Ectodermal cell (in vitro differentiated cells): ENCODE measurements around the gene CAPRIN2. TPM values are rescaled to one million over a fixed set of nuclear protein-coding genes. Genes with fewer than 3 reads are reported as not detected.
A peak's percentile ranks its signal among the peaks of the same experiment; 100 is the strongest.

ENCODE experiments used
- H3K27ac ChIP-seq: 2 replicates; pipeline ENCODE4 v1.7.0; 2013; ENCODE audit warnings: mild to moderate bottlenecking, low read depth, low read length; ENCODE audit not compliant: insufficient read depth, poor library complexity, severe bottlenecking
- H3K27me3 ChIP-seq: 2 replicates; pipeline ENCODE4 v1.7.0; 2013; ENCODE audit warnings: mild to moderate bottlenecking, low read length; ENCODE audit not compliant: insufficient read depth, control insufficient read depth, poor library complexity, severe bottlenecking
- H3K36me3 ChIP-seq: one replicate; pipeline ENCODE4 v1.7.0; 2013; ENCODE audit warnings: low read length; ENCODE audit not compliant: control insufficient read depth, insufficient read depth
- H3K4me1 ChIP-seq: one replicate; pipeline ENCODE4 v1.7.0; 2013; ENCODE audit warnings: low read length; ENCODE audit not compliant: control insufficient read depth, insufficient read depth
- H3K4me3 ChIP-seq: 2 replicates; pipeline ENCODE4 v1.7.0; 2013; ENCODE audit warnings: low read depth, low read length, control low read depth; ENCODE audit not compliant: insufficient read depth
- H3K9me3 ChIP-seq: 2 replicates; pipeline ENCODE4 v1.7.0; 2013; ENCODE audit warnings: mild to moderate bottlenecking, low read length, moderate library complexity; ENCODE audit not compliant: control insufficient read depth
- WGBS, 2 experiments: methylation state at CpG; one replicate each; pipeline ENCODE4 v1.1.7; 2013; ENCODE audit warnings: missing lambda C conversion rate in 2 of 2; 5-methylcytosine and 5-hydroxymethylcytosine counted together
- polyA plus RNA-seq, 4 experiments: library from polyadenylated mRNA; stranded (reverse); fragments of 50-300 nt; gene quantifications; one replicate each; pipeline ENCODE4 v1.2.3, GENCODE V29; 2013

The CAPRIN2 gene
- polyA plus RNA-seq (2013, experiment 1 of 4) = 36.0 TPM
- polyA plus RNA-seq (2013, experiment 2 of 4) = 33.7 TPM
- 39.6 TPM for polyA plus RNA-seq (2013, experiment 3 of 4)
- 44.7 TPM for polyA plus RNA-seq (2013, experiment 4 of 4)

GRCh38 chr12:30754750-30755394 lies at the start of gene CAPRIN2:
TSS of gene CAPRIN2 (minus strand) at chr12:30754951. CDS start at chr12:30753520, 1,431 bp downstream.
- H3K4me1 ChIP-seq = peaks cover 4% of the 10 kb centered on the region
- H3K27me3 ChIP-seq = peaks cover 8% of the 10 kb centered on the region
- peak within 1 kb of the TSS; percentile 64 for H3K27ac ChIP-seq
- H3K36me3 ChIP-seq = no peaks in the 10 kb centered on the region
- no peaks in the 10 kb centered on the region for H3K9me3 ChIP-seq
- peak within 1 kb of the TSS; percentile 68 for H3K4me3 ChIP-seq
- WGBS, 2 experiments = 0% methylated on average over 72 of the region's 72 CpGs

DNA sequence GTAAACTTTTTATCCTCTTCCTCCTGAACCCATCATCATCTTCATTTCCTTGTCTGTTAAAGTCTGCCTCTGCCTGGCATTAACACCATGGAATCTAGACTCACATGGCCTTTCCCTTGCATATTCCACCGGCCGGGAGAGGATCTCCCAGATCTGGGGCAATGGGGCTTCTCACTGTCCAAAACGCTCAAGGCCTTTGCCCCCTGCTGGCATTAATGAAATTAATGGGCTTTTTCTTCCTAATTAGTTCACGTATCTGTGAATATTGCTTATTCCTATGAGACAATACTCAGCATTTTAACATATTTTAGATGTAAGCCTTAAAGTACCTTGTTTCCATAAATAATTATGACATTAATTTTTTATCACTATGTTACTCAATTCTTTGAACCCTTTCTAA lies 42.9 kb upstream of the CAPRIN2 start:
- Histone ChIP-seq H3K9me3 (no peaks in the 10 kb centered on the region), H3K4me3 (no peak overlapping the region), H3K4me1 (no peaks in the 10 kb centered on the region), H3K27ac (no peak overlapping the region), H3K36me3 (no peaks in the 10 kb centered on the region), H3K27me3 (peaks cover 34% of the 10 kb centered on the region)
- WGBS, 2 experiments = 80 to 92% methylated on average over 3 to 4 of the region's 4 CpGs

DNA sequence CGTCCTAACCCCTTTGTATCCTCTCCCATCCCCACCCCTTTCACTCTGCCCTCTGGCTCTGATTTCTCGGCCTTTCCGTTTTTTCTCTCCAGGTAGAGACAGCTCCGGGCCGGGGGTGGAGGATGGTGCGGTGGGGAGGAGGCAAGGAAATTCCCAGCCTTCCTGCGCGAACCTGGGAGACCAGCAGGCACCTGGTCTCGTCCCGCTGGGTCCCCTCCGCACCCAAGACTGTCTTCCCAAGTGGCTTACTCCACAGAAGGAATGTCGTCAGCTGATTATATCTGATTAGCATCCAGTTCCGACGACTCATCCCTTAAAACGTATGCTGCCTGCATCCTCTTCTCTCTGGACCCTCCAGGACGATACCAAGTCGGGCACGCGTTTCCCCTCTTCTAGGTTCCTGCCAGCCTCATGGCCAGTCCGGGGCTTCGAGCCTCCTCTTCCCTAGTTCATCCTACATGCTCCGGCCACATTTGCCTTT lies 42.2 kb upstream of the CAPRIN2 start:
- H3K27ac ChIP-seq = no peak overlapping the region
- WGBS, 2 experiments = 22% methylated on average over 21 to 22 of the region's 22 CpGs
- H3K4me3 ChIP-seq = peak overlapping the region; percentile 48

GRCh38 chr12:30796313-30796780 lies 41.6 kb upstream of the CAPRIN2 start:
- no peaks in the 10 kb centered on the region for H3K9me3 ChIP-seq
- peak overlapping the region; percentile 48 for H3K4me3 ChIP-seq
- 0 to 1% methylated on average over 38 of the region's 38 CpGs for WGBS, 2 experiments
- no peaks in the 10 kb centered on the region for H3K36me3 ChIP-seq
- no peak overlapping the region for H3K27ac ChIP-seq
- H3K27me3 ChIP-seq = peaks cover 34% of the 10 kb centered on the region
- no peaks in the 10 kb centered on the region for H3K4me1 ChIP-seq

More for the DNA sequence above, 42.2 kb upstream of the CAPRIN2 start:
- H3K36me3 ChIP-seq = no peaks in the 10 kb centered on the region
- peaks cover 34% of the 10 kb centered on the region for H3K27me3 ChIP-seq
- H3K4me1 ChIP-seq = no peaks in the 10 kb centered on the region
- H3K9me3 ChIP-seq = no peaks in the 10 kb centered on the region

- Histone ChIP-seq H3K27ac (no peak overlapping the region), H3K9me3 (no peaks in the 10 kb centered on the region), H3K36me3 (no peaks in the 10 kb centered on the region), H3K4me1 (no peaks in the 10 kb centered on the region), H3K27me3 (peaks cover 34% of the 10 kb centered on the region), H3K4me3 (peak overlapping the region; percentile 48)
- WGBS, 2 experiments = 2% methylated on average over 65 of the region's 65 CpGs
These were observed 40.9 kb upstream of the CAPRIN2 start for GRCh38 chr12:30795410-30796312.

GRCh38 chr12:30794591-30795409 lies 40.0 kb upstream of the CAPRIN2 start:
- WGBS, 2 experiments = 63 to 71% methylated on average over 13 of the region's 13 CpGs
- Histone ChIP-seq H3K27ac (no peak overlapping the region), H3K27me3 (peaks cover 34% of the 10 kb centered on the region), H3K9me3 (no peaks in the 10 kb centered on the region), H3K36me3 (no peaks in the 10 kb centered on the region), H3K4me3 (no peak overlapping the region), H3K4me1 (no peaks in the 10 kb centered on the region)

- Histone ChIP-seq H3K27ac (no peak overlapping the region), H3K4me1 (no peaks in the 10 kb centered on the region), H3K36me3 (no peaks in the 10 kb centered on the region), H3K27me3 (peaks cover 34% of the 10 kb centered on the region), H3K9me3 (no peaks in the 10 kb centered on the region), H3K4me3 (no peak overlapping the region)
- 91 to 97% methylated on average over 3 of the region's 3 CpGs for WGBS, 2 experiments
These were observed 39.3 kb upstream of the CAPRIN2 start for GRCh38 chr12:30794020-30794419.

DNA sequence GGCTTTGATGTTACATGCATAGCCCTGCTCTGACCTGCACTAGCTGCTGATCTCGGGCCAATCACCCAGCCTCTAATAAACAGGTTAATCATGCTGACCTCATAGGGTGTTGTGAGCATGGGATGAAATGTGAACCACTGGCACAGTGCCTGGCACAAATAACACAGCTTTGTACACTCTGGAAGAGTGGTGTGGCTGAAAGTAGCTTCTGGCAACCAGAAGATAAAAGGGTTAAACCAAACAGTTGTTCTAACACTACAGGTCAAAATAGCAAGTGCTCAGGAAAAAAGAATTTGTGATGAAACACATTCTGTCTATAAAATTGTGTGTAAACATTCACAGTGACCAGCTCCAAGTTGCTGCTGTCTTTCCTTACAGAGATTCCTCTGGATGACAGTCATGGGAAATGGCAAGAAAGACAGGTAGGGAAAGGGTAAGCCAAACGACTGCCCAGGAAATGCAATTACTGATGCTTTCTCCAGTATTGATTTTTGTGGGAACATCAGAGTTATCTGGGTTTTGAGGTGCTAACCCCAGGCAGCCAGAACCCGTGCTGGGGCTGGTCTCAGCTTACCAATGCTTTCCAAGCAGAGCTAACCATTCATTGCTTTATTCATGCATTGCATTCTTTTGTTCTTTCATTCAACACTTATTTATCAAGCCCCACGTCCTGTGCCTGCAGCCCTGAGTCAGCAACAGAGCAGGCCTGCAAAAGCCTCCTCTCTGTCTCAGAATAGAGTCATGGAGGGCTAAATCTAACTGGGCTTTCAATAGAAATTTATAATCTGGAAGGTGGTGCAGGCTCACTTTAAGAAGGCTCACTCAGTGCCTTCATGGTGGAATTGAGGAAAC lies 38.1 kb upstream of the CAPRIN2 start:
- H3K27me3 ChIP-seq = peaks cover 34% of the 10 kb centered on the region
- H3K9me3 ChIP-seq = no peaks in the 10 kb centered on the region
- H3K27ac ChIP-seq = no peak overlapping the region
- no peaks in the 10 kb centered on the region for H3K4me1 ChIP-seq
- WGBS, 2 experiments = 30 to 37% methylated on average over 4 of the region's 4 CpGs
- H3K4me3 ChIP-seq = no peak overlapping the region
- no peaks in the 10 kb centered on the region for H3K36me3 ChIP-seq

DNA sequence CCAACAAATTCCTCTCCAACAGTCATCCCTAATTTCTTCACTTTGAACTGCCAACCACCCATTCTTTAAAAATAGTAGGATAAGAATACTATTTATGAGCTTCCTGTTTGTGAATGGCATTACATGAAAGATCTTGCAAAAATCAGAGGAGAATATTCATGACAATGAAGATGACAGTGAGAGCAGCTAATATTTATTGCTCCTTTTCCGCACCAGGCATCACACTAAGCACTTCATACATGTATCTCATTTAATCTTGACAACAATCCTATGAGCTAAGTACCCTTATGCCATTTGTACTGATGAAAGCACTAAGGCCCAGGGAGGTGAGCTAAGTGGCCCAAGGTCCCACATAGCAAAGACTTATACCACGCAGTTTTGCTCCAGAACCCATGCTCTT lies 37.3 kb upstream of the CAPRIN2 start:
- H3K4me3 ChIP-seq = no peak overlapping the region
- H3K9me3 ChIP-seq = no peaks in the 10 kb centered on the region
- H3K4me1 ChIP-seq = no peaks in the 10 kb centered on the region
- H3K36me3 ChIP-seq = no peaks in the 10 kb centered on the region
- 89 to 92% methylated on average over 2 of the region's 2 CpGs for WGBS, 2 experiments
- H3K27ac ChIP-seq = no peak overlapping the region
- H3K27me3 ChIP-seq = peaks cover 26% of the 10 kb centered on the region
